ENCODE results near the gene PELI3. TPM values are rescaled to one million over a fixed set of nuclear protein-coding genes. Genes with fewer than 3 reads are reported as not detected.

Gene PELI3
- total RNA-seq, 4 donors from 2014 or later = 19.0 to 23.4 (median 20.5) TPM

DNA sequence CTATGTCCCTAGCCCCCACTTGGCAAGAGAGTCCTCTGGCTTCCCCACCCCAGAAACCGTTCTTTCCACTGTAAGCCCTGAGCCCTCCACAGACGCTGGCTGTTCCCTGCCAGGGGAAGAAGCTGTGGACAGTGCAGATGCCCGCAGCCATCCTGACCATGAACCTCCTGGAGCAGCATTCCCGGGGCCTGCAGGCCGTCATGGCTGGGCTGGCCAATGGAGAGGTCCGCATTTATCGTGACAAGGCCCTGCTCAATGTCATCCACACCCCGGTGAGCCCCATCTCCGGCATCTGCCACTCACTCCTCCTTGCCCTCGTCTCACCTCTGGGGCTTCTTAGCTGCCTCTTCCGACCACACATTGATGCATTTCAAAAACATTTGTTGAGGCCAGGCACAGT, 56.9 kb downstream of the PELI3 start:
- peaks cover 67% of the 10 kb centered on the region for H3K36me3 ChIP-seq
- H3K9me3 ChIP-seq = no peaks in the 10 kb centered on the region
- H3K27me3 ChIP-seq = no peaks in the 10 kb centered on the region
- no peak overlapping the region for H3K27ac ChIP-seq
- TF ChIP-seq POLR2AphosphoS5 (IDR thresholded peaks at IDR 0.05) = no peak
- TF ChIP-seq POLR2A (IDR thresholded peaks at IDR 0.05) = no peak
- TF ChIP-seq, protein P1, sequence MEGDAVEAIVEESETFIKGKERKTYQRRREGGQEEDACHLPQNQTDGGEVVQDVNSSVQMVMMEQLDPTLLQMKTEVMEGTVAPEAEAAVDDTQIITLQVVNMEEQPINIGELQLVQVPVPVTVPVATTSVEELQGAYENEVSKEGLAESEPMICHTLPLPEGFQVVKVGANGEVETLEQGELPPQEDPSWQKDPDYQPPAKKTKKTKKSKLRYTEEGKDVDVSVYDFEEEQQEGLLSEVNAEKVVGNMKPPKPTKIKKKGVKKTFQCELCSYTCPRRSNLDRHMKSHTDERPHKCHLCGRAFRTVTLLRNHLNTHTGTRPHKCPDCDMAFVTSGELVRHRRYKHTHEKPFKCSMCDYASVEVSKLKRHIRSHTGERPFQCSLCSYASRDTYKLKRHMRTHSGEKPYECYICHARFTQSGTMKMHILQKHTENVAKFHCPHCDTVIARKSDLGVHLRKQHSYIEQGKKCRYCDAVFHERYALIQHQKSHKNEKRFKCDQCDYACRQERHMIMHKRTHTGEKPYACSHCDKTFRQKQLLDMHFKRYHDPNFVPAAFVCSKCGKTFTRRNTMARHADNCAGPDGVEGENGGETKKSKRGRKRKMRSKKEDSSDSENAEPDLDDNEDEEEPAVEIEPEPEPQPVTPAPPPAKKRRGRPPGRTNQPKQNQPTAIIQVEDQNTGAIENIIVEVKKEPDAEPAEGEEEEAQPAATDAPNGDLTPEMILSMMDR (IDR thresholded peaks at IDR 0.05) = no peak
- no peak for TF ChIP-seq EP300 (IDR thresholded peaks at IDR 0.05)
- no peaks in the 10 kb centered on the region for H3K4me1 ChIP-seq
- no peak overlapping the region for H3K4me3 ChIP-seq
- no peak for DNase-seq (ENCODE audit: low spot score in 2 of 2)
- 96% methylated on average over 11 of the region's 11 CpGs for WGBS

DNA sequence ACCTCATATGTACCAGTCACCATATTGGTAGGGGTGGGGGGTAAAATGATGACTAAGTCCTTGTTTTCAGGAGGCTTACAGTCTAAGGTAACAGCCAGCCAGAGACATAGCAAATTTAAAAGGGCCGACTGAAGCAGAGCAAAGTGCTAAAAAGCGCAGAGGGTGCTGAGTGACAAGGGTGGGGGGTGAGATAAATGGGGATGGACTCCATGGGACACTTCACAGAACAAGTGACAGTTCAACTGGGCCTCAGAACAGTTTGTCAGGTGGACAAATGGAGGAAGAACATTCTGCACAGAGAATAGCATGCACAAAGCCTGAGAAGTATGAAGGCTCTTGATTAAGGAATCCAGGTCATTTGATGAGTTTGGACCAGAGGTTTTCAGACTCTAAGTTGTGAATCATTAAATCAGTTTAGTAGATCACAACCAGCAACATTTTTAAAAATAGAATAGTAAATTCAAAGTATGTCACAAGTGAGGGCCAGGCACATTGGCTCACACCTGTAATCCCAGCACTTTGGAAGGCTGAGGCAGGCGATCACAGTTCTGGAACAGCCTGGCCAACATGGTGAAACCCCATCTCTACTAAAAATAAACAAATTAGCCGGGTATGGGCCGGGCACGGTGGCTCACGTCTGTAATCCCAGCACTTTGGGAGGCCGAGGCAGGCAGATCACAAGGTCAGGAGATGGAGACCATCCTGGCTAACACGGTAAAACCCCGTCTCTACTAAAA, 57.8 kb downstream of the PELI3 start:
- H3K27me3 ChIP-seq = no peaks in the 10 kb centered on the region
- peaks cover 63% of the 10 kb centered on the region for H3K36me3 ChIP-seq
- no peaks in the 10 kb centered on the region for H3K4me1 ChIP-seq
- no peak for DNase-seq (ENCODE audit: low spot score in 2 of 2)
- H3K9me3 ChIP-seq = no peaks in the 10 kb centered on the region
- TF ChIP-seq EP300 (IDR thresholded peaks at IDR 0.05) (no peak), POLR2AphosphoS5 (IDR thresholded peaks at IDR 0.05) (no peak), POLR2A (IDR thresholded peaks at IDR 0.05) (no peak)
- TF ChIP-seq, protein P1 (IDR thresholded peaks at IDR 0.05) = no peak
- WGBS = 90% methylated on average over 10 of the region's 10 CpGs
- no peak overlapping the region for H3K4me3 ChIP-seq
- no peak overlapping the region for H3K27ac ChIP-seq

Other genes with a start within 250 kb of the PELI3 start
- 10 to 100 TPM; 18.1 to 22.8 (median 20.4) TPM for gene KLC2, start 209.2 kb upstream of the PELI3 start, total RNA-seq
- 100 to 1,000 TPM in 3 of 4 donors, 10 to 100 TPM in 1; 79.0 to 124 (median 115) TPM for gene RAB1B, start 198.3 kb upstream of the PELI3 start, total RNA-seq
- 1 to 10 TPM in 3 of 4 donors, not detected in 1; 1.1 to 2.5 (median 1.9) TPM for gene CNIH2, start 188.7 kb upstream of the PELI3 start, total RNA-seq
- gene YIF1A, start 177.8 kb upstream of the PELI3 start, total RNA-seq = 10 to 100 TPM; 21.6 to 61.3 (median 56.1) TPM
- gene TMEM151A, start 175.0 kb upstream of the PELI3 start, total RNA-seq = not detected
- 10 to 100 TPM in 2 of 4 donors, 1 to 10 TPM in 2; 5.9 to 32.6 (median 19.2) TPM for gene CD248, start 149.9 kb upstream of the PELI3 start, total RNA-seq
- gene RIN1, start 130.5 kb upstream of the PELI3 start, total RNA-seq = 10 to 100 TPM; 40.3 to 73.6 (median 60.3) TPM
- 10 to 100 TPM; 45.7 to 60.3 (median 57.3) TPM for gene BRMS1, start 121.8 kb upstream of the PELI3 start, total RNA-seq
- gene B4GAT1, start 119.3 kb upstream of the PELI3 start, total RNA-seq = 10 to 100 TPM; 14.4 to 31.9 (median 20.6) TPM
- gene SLC29A2, start 95.1 kb upstream of the PELI3 start, total RNA-seq = 1 to 10 TPM; 2.2 to 4.7 (median 3.9) TPM
- not detected for gene NPAS4, start 45.9 kb upstream of the PELI3 start, total RNA-seq
- 10 to 100 TPM; 22.0 to 42.0 (median 28.0) TPM for gene MRPL11, start 28.1 kb upstream of the PELI3 start, total RNA-seq
- 10 to 100 TPM; 12.2 to 23.0 (median 22.2) TPM for gene DPP3, start 13.5 kb downstream of the PELI3 start, total RNA-seq
- 10 to 100 TPM; 35.5 to 85.2 (median 57.0) TPM for gene BBS1, start 43.7 kb downstream of the PELI3 start, total RNA-seq
- 10 to 100 TPM; 13.9 to 37.2 (median 15.3) TPM for gene ZDHHC24, start 79.1 kb downstream of the PELI3 start, total RNA-seq
- gene ACTN3, start 80.0 kb downstream of the PELI3 start, total RNA-seq = not detected
- 100 to 1,000 TPM in 1 of 4 donors, 10 to 100 TPM in 3; 61.6 to 114 (median 83.2) TPM for gene CTSF, start 101.7 kb downstream of the PELI3 start, total RNA-seq
- gene CCDC87, start 126.2 kb downstream of the PELI3 start, total RNA-seq = under 1 TPM in 2 of 4 donors, not detected in 2; 0.30 to 0.55 TPM
- 10 to 100 TPM; 14.1 to 36.3 (median 20.2) TPM for gene CCS, start 126.3 kb downstream of the PELI3 start, total RNA-seq
- 10 to 100 TPM; 53.2 to 96.1 (median 84.5) TPM for gene RBM14, start 149.7 kb downstream of the PELI3 start, total RNA-seq
- gene RBM4, start 171.8 kb downstream of the PELI3 start, total RNA-seq = 10 to 100 TPM; 82.5 to 100.0 (median 91.4) TPM
- gene RBM4B, start 211.0 kb downstream of the PELI3 start, total RNA-seq = 10 to 100 TPM; 16.7 to 27.1 (median 22.0) TPM